ENCODE data around the gene MPI.
A peak's percentile ranks its signal among the peaks of the same experiment; 100 is the strongest.

Gene MPI, protein sequence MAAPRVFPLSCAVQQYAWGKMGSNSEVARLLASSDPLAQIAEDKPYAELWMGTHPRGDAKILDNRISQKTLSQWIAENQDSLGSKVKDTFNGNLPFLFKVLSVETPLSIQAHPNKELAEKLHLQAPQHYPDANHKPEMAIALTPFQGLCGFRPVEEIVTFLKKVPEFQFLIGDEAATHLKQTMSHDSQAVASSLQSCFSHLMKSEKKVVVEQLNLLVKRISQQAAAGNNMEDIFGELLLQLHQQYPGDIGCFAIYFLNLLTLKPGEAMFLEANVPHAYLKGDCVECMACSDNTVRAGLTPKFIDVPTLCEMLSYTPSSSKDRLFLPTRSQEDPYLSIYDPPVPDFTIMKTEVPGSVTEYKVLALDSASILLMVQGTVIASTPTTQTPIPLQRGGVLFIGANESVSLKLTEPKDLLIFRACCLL

GRCh38 chr15:74889883-74890664 is at the start of gene MPI:
TSS of gene MPI (plus strand) at chr15:74890042. CDS start at chr15:74890074, 32 bp downstream.
- peak; percentile 89 for DNase-seq (ENCODE audit: low spot score)

DNA sequence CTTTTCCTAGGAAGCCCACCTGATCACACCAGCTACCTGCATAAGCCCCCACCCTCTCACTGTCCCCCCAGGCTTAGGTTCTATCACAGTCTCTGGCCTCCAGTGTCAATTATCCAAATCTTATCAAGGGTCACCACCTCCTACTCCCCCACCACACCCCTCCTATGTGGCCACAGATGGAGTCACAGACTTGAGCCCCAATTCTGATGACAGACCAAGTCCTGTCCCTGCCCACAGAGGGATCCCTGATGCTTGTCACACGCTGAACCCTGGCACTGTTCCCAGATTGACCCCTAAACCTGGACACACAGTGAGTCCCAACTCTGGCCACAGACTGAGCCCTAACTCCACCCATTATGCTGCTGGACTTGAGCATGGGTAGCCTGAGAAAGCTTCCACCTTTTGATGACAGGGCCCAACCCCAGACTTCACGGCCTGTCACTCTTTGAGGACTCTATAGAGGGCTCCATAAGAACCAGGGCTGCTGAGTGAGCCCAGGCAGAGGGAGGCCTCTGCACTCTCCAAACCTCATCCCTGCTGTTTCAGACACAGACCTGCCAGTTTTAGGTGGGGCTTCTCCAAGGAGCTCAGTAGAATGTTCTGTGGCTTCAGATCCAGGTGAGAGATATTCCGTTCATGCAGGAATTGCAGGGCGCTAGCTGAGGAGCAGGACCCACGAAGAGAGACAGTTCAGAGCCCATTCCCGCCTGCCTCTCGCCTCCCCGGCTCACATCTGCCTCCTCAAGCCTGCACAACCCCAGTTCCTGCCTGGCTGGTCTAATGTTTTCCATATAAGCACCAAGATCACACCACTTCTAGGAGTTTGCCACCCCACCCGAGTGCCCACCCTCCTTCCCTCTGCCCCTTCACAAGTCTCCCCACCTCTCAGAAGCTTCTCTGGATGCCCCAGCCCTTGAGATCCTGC is 48.7 kb upstream of the MPI start:
- DNase-seq (ENCODE audit: low spot score) = no peak

DNA sequence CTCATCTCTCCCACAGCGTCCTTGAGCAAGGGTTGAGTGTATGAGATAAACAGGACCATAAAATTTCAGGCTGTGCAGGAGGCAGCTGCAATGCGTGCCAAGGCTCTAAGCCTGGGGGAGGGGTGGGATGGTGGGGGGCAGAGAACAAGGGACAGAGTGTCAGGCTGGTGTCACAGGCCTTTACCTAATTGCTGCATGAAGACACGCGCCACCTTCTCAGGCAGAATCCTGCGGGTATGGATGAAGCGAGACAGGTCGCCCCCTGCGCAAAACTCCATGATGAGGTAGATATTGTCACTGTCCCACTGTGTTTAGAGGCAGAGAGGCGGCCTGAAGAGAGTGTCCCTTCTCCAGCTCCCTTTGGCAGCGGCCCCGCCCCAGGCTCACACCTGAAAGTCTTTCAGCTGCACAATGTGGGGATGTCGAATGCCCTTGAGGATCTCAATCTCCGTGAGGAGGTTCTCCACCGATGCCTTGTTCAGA is 47.9 kb upstream of the MPI start:
- DNase-seq (ENCODE audit: low spot score) = no peak

GRCh38 chr15:74842581-74843444 is 47.0 kb upstream of the MPI start, which contains the start of gene ULK3:
TSS of gene ULK3 (minus strand) at chr15:74843156. CDS start at chr15:74843105, 51 bp downstream.
- DNase-seq (ENCODE audit: low spot score) = peak; percentile 91

DNA sequence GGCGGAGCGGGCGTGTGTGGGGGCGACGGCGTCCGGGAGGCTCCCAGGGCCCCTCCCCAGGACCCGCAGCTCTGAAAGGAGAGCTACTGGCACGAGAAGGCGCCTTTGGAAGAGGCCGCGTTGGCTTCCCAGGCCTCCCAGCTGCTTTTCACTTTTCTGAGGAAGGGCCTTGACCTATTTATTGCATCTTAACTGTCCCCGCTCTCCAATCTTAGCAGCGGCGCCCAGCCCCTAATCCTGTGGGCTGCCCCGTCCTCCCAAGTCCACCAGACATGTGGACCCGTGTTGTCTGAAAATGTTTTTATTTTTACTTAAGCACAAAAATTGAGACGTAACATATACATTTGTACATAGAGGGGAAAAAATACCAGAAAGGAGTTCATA is 46.4 kb upstream of the MPI start:
- DNase-seq (ENCODE audit: low spot score) = no peak

DNA sequence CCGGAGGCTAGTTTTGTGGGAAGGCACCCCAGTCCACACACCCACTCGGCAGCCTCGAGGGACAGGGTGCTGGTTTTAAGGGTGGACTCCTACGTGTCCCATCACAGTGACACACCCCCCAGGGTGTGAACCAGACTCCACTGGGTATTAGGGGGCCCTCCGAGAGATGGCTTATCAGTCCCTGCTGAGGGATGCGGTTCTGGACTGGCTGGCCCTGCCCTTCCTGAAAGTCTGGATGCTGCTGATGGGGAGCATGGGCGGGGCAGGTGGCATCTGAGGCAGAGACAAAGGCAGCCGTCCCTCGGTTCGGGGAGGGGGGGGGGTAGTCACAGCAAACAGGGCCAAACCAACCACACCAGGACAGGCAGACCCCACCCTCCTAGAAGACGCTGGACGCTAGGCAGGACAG is 45.9 kb upstream of the MPI start:
- DNase-seq (ENCODE audit: low spot score) = no peak

DNA sequence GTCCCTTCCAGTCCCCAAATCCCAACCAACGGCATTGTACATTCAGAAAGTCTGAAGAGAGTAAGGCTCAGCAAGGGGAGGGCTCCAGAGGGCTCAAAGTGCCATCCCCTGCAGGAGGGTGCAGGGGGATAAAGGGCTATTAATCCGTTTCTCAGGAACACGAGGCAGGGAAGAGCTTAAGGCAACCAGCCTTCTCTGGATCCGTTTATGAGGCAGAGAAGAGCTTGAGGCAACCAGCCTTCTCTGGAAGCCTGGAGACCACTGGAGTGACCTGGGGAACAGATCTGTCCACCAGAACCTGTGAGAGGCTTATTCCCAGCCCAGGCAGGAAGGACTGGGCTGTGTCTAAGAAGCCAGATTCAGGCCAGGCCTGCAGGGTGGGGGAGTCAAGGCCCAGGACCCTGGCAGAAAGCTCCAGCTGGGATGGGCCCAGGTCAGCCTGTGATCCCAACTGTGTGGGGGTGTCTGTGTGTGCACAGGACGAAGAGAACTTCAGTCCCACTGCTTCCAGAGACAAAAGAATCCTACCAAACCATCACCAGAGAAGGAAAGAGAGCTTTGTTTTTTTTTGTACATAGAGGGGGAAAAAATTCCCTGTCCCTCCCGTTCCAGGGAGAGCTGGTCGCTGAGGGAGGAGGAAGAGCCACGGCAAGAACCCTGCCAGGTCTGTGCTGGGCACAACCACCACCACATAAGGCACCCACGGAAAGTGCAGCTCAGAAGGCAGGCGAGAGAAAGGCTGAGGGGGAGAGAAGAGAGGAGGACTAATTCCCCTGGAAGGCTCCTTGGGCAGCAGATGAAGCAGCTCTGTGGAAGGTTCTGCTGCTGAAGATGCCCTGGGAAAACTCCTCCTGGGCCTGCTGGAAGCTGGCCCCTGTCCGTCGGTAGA is 45.3 kb upstream of the MPI start:
- DNase-seq (ENCODE audit: low spot score) = no peak

- DNase-seq (ENCODE audit: low spot score) = no peak
These were observed 44.7 kb upstream of the MPI start for GRCh38 chr15:74845208-74845568.

DNA sequence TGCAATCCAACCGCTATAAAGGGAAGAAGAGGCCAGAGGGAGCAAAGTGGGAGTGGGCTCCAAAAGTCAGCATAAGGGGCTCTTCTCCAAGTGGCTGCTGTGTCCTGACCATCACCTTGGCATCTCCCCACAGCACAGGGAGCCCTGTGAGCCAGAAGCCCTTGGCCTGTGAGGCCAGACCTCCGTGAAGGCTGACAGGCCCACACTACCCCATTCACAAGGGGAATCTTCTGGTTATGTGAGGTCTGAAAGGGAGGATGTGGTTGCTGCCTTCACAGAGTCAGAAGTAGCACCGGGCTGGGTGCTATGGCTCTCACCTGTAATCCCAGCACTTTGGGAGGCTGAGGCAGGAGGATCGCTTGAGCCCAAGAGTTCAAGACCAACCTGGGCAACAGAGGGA is 44.3 kb upstream of the MPI start:
- DNase-seq (ENCODE audit: low spot score) = no peak

GRCh38 chr15:74847432-74847831 is 42.4 kb upstream of the MPI start:
- DNase-seq (ENCODE audit: low spot score) = no peak

DNA sequence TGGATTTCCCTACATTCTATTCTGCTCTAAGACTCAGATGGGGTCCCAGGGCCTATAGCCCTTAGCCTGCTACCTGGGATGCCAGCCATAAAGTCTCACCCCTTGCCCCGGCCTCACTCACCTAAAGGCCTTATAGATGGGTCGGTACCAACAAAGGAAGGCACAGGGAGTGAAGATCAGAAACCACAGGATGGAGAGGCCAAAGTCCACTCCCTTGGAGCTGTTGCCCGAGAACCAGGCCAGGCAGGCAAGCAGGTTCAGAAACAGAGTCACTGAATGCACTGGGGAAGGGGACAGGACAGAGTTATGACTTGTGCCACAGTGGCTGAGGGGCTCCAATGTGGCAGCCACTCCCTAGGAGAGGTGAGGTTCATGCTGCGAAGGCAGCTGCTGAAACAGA is 39.4 kb upstream of the MPI start:
- no peak for DNase-seq (ENCODE audit: low spot score)

- no peak for DNase-seq (ENCODE audit: low spot score)
These were observed 37.9 kb upstream of the MPI start for GRCh38 chr15:74851960-74852359.

- no peak for DNase-seq (ENCODE audit: low spot score)
These were observed 35.3 kb upstream of the MPI start for GRCh38 chr15:74854453-74855022.

GRCh38 chr15:74855857-74856256 is 34.0 kb upstream of the MPI start:
- no peak for DNase-seq (ENCODE audit: low spot score)

- no peak for DNase-seq (ENCODE audit: low spot score)
These were observed 33.3 kb upstream of the MPI start for GRCh38 chr15:74856537-74856936.

- no peak for DNase-seq (ENCODE audit: low spot score)
These were observed 32.7 kb upstream of the MPI start for GRCh38 chr15:74857082-74857655.

DNA sequence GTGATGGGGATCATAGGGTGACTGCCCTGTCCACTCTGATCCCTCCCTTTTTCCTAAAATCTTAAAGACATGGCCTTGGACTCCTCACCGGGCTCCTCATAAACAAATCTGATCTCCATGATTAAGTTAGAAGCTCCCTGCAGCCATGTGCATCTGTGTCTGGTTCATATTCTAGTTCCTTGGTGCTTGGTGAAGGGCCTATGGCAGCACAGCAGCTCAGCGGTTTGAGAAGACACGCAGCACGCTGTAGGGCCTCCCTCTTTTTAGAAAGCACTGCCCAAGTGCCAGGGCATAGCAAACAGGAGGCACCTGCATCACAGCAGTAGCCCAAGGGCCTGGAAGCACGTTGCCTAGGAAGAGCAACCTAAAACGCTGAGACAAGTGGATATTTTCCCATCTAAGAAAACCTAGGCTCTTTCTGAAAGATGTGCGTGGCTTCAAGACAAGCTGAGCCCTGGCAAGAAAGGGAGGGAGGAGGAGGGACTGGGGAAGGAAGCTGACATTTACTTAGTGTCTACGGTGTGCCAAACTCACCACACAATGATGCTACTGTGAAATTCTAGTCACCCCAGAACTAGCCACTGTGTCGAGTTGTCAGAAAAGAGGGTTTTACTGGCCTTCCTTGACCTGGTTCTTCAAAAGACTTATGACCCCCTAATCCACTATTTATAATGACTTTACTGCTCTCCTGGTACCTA is 32.0 kb upstream of the MPI start:
- no peak for DNase-seq (ENCODE audit: low spot score)

GRCh38 chr15:74858369-74858740 is 31.5 kb upstream of the MPI start:
- no peak for DNase-seq (ENCODE audit: low spot score)
